Measurements from ENCODE around the gene HDGF. TPM values are rescaled to one million over a fixed set of nuclear protein-coding genes. Genes with fewer than 3 reads are reported as not detected.

Gene HDGF
- total RNA-seq, 2 donors from 2014 or later, result 208 to 308 TPM

- Mint-ChIP-seq H3K4me1 (ENCODE audit: low read depth in 2 of 2) (peaks cover 9 to 14% of the 10 kb centered on the region in 2 donors), H3K9me3 (no peaks in the 10 kb centered on the region), H3K36me3 (peaks cover 4% of the 10 kb centered on the region), H3K4me3 (no peak overlapping the region), H3K27me3 (no peaks in the 10 kb centered on the region), H3K27ac (no peak overlapping the region)
- DNase-seq (ENCODE audit: low spot score), result no peak
- no peak for ATAC-seq
These were observed 40.3 kb downstream of the HDGF start for GRCh38 chr1:156711011-156711817.

- Mint-ChIP-seq H3K9me3 (no peaks in the 10 kb centered on the region), H3K36me3 (no peaks in the 10 kb centered on the region), H3K27me3 (peaks cover 0 to 2% of the 10 kb centered on the region in 2 donors), H3K4me1 (ENCODE audit: low read depth in 2 of 2) (peaks cover 0 to 14% of the 10 kb centered on the region in 2 donors), H3K27ac (no peak overlapping the region), H3K4me3 (no peak overlapping the region)
- no peak for DNase-seq (ENCODE audit: low spot score)
- ATAC-seq, result no peak
These were observed 41.6 kb downstream of the HDGF start for GRCh38 chr1:156709757-156710489.

DNA sequence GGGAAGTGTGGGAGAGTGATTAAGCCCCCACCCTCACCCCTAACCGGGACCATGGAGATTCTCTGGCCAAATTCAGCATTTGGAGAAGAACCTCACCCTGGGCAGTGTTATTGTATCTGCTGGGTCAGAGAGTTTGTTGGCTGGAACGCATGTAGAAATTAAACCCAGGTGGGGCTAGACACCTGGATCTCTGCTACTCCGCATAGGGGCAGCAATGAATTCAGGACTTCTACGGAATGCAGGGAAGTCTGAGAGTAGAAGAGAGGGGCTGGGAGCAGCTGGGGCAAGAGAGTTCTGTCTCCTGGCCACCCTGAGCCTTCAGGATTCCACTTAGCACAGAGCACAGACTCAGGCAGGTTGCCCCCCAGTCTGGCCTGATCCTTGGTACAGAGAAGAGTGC, 42.4 kb downstream of the HDGF start:
- DNase-seq (ENCODE audit: low spot score) (no peak), ATAC-seq (no peak)
- peaks cover 7% of the 10 kb centered on the region in 2 donors for H3K27me3 Mint-ChIP-seq
- no peak overlapping the region for H3K4me3 Mint-ChIP-seq
- no peak overlapping the region for H3K27ac Mint-ChIP-seq
- no peaks in the 10 kb centered on the region for H3K9me3 Mint-ChIP-seq
- H3K4me1 Mint-ChIP-seq (ENCODE audit: low read depth in 2 of 2), result peaks cover 0 to 20% of the 10 kb centered on the region in 2 donors
- H3K36me3 Mint-ChIP-seq, result no peaks in the 10 kb centered on the region

- DNase-seq (ENCODE audit: low spot score), result no peak
- no peak overlapping the region for H3K27ac Mint-ChIP-seq
- no peaks in the 10 kb centered on the region for H3K36me3 Mint-ChIP-seq
- no peak overlapping the region for H3K4me3 Mint-ChIP-seq
- ATAC-seq, result no peak
- H3K27me3 Mint-ChIP-seq, result peaks cover 7 to 13% of the 10 kb centered on the region in 2 donors
- peaks cover 0 to 22% of the 10 kb centered on the region in 2 donors for H3K4me1 Mint-ChIP-seq (ENCODE audit: low read depth in 2 of 2)
- no peaks in the 10 kb centered on the region for H3K9me3 Mint-ChIP-seq
These were observed 43.2 kb downstream of the HDGF start for GRCh38 chr1:156708218-156708661.

GRCh38 chr1:156707417-156708217, 43.9 kb downstream of the HDGF start:
- DNase-seq (ENCODE audit: low spot score), result no peak
- Mint-ChIP-seq H3K27ac (no peak overlapping the region), H3K27me3 (peaks cover 10 to 19% of the 10 kb centered on the region in 2 donors), H3K9me3 (no peaks in the 10 kb centered on the region), H3K36me3 (no peaks in the 10 kb centered on the region), H3K4me1 (ENCODE audit: low read depth in 2 of 2) (peaks cover 0 to 22% of the 10 kb centered on the region in 2 donors), H3K4me3 (no peak overlapping the region)
- ATAC-seq, result no peak

DNA sequence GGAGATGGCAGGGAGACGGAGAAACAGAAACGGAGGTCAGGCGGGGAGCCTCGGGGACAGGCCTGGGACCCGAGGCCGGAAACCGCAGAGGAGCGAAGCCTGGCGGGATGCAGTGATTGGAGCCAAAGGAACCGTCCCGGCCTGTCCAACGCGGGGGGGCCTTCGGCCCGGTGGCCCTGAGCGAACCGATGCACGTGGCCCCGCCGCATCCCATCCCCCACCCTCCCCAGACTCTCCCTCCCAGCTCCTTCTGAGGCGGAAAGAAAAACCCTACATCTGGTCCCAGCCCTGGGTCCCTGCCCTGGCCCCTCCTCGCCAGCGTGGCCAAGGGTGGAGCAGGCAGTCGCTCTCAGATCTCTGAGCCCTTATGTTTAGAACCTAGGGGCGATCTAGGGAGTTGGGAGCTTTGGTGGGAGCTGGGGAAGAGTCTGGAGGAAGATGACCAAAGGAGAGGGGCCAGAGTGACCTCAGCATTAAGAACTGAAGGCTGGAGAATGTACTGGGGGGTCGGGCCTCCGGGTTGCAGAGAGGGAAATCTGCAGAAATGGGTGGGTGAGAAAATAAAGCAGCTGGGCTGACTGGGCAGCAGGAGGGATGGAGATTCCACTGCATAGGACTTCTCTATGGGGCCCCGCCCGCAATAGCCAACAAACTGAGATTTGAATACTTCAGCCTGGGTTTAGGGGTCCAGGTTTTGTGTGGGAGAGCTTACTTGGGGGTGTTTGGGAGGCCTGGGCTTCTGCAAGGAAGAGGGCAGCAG, 44.6 kb downstream of the HDGF start:
- H3K27ac Mint-ChIP-seq, result no peak overlapping the region
- H3K36me3 Mint-ChIP-seq, result no peaks in the 10 kb centered on the region
- H3K4me1 Mint-ChIP-seq (ENCODE audit: low read depth in 2 of 2), result peaks cover 0 to 22% of the 10 kb centered on the region in 2 donors
- ATAC-seq (peak in 1 of 2 donors; percentile 16), DNase-seq (ENCODE audit: low spot score) (no peak)
- peaks cover 10 to 20% of the 10 kb centered on the region in 2 donors for H3K27me3 Mint-ChIP-seq
- no peaks in the 10 kb centered on the region for H3K9me3 Mint-ChIP-seq
- peak overlapping the region; percentile 55 for H3K4me3 Mint-ChIP-seq

DNA sequence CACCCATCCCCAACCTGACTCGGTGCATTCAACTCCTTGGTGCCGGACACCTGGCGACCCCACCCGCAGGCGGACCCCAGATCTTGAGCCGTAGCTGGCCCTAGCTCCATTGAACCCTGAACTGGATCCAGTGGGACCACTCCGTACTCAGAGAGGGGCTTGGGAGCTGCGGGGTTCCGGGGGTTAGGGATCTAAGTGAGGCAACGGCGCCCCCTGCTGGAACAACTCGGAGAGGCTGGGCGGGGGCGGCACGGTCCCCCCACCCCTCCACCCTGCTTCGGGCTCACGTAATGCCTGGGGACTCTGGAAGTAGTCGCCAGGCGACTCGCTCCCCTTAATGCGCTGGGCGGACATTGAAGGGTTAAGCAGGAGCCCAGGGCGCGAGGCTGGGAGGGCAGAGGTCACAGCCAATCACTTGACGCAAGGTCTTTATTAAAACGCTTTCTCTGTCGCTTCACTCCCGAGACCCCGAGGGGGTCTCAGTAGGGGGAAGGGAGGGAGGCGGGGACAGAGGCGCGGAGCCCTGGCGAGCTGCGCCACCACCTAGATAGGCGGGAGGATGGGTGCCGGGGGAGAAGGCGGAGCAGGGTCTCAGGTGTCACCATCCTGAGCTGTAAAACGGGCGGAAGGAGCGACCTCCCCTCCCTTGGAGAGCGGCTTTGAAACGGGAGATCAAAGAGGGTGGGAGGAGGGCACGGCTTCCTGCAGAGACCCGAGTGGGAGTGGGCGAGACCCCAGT, 45.4 kb downstream of the HDGF start:
- H3K4me1 Mint-ChIP-seq (ENCODE audit: low read depth in 2 of 2), result peaks cover 0 to 22% of the 10 kb centered on the region in 2 donors
- peak overlapping the region in 1 of 2 donors; percentile 69 for H3K27ac Mint-ChIP-seq
- H3K27me3 Mint-ChIP-seq, result peaks cover 13 to 20% of the 10 kb centered on the region in 2 donors
- ATAC-seq, result peak; percentile 65 to 71
- H3K4me3 Mint-ChIP-seq, result peak overlapping the region; percentile 55
- DNase-seq (ENCODE audit: low spot score), result no peak
- no peaks in the 10 kb centered on the region for H3K36me3 Mint-ChIP-seq
- no peaks in the 10 kb centered on the region for H3K9me3 Mint-ChIP-seq

- Mint-ChIP-seq H3K9me3 (no peaks in the 10 kb centered on the region), H3K36me3 (no peaks in the 10 kb centered on the region), H3K27ac (peak within 1 kb of the TSS in 1 of 2 donors; percentile 69), H3K4me1 (ENCODE audit: low read depth in 2 of 2) (peaks cover 0 to 22% of the 10 kb centered on the region in 2 donors), H3K27me3 (peaks cover 13 to 20% of the 10 kb centered on the region in 2 donors), H3K4me3 (peak within 1 kb of the TSS; percentile 55)
- ATAC-seq (peak; percentile 4 to 33), DNase-seq (ENCODE audit: low spot score) (no peak)
These were observed 46.1 kb downstream of the HDGF start, which contains the start of gene CRABP2 for GRCh38 chr1:156705321-156705917. CRABP2 (minus strand) TSS chr1:156705583; CDS start chr1:156705446, 137 bp downstream.

DNA sequence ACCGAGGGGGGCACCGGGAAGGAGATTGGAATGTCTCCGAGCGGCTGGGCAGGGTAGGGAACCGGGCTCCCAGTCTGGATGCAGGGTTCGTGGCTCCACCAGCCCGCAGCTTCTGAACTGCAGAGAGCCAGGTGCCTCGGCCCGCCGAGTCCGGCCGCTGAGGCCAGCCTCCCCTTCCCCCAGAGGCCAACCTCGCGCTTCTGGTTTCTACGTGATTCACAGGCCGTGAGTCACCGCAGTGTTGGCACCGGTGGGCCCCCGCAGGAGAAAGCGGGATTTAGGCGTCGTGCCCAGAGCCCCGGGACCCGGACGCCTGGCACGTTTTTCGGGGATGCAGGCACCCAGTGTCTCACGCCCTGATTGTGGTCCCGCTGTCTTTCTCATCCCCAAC, 46.5 kb downstream of the HDGF start:
- no peaks in the 10 kb centered on the region for H3K36me3 Mint-ChIP-seq
- DNase-seq (ENCODE audit: low spot score) (no peak), ATAC-seq (peak; percentile 52 to 68)
- H3K27ac Mint-ChIP-seq, result peak overlapping the region in 1 of 2 donors; percentile 37
- no peaks in the 10 kb centered on the region for H3K9me3 Mint-ChIP-seq
- peaks cover 13 to 20% of the 10 kb centered on the region in 2 donors for H3K27me3 Mint-ChIP-seq
- H3K4me3 Mint-ChIP-seq, result peak overlapping the region; percentile 20
- H3K4me1 Mint-ChIP-seq (ENCODE audit: low read depth in 2 of 2), result peaks cover 0 to 22% of the 10 kb centered on the region in 2 donors

DNA sequence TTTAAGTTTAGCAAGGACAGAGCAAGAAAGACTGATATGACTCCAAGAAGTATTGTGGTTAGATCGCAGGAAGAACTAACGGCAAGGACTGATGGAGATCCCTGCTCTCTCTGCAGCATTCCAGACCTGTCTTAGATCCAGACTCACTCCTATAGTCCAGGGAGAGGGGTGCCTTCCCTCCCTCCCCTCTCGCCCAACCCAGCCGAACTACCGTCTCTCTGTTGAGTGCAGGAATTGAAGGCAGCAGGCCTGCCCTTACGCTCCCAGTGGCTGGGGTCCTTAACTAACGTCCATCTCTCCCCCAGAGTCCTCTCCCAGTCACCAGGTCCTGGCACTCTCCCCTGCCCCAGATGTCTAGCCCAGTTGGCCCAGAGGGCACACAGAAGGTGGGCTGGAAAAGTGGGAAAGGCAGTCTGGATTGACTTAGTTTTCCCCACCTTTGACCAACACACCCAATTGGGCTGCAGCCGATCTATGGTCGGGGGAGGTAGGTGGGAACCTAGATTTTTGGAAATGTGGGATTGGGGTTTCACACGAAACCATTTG, 47.2 kb downstream of the HDGF start:
- ATAC-seq (no peak), DNase-seq (ENCODE audit: low spot score) (no peak)
- Mint-ChIP-seq H3K27ac (peak overlapping the region in 1 of 2 donors; percentile 32), H3K36me3 (no peaks in the 10 kb centered on the region), H3K4me3 (peak overlapping the region; percentile 17), H3K27me3 (peaks cover 13 to 20% of the 10 kb centered on the region in 2 donors), H3K9me3 (no peaks in the 10 kb centered on the region), H3K4me1 (ENCODE audit: low read depth in 2 of 2) (peaks cover 0 to 22% of the 10 kb centered on the region in 2 donors)

GRCh38 chr1:156703741-156704140, 47.7 kb downstream of the HDGF start:
- Mint-ChIP-seq H3K27me3 (peaks cover 16 to 22% of the 10 kb centered on the region in 2 donors), H3K4me3 (peak overlapping the region; percentile 17), H3K4me1 (ENCODE audit: low read depth in 2 of 2) (peaks cover 0 to 22% of the 10 kb centered on the region in 2 donors), H3K27ac (no peak overlapping the region), H3K9me3 (no peaks in the 10 kb centered on the region), H3K36me3 (no peaks in the 10 kb centered on the region)
- DNase-seq (ENCODE audit: low spot score) (no peak), ATAC-seq (no peak)

DNA sequence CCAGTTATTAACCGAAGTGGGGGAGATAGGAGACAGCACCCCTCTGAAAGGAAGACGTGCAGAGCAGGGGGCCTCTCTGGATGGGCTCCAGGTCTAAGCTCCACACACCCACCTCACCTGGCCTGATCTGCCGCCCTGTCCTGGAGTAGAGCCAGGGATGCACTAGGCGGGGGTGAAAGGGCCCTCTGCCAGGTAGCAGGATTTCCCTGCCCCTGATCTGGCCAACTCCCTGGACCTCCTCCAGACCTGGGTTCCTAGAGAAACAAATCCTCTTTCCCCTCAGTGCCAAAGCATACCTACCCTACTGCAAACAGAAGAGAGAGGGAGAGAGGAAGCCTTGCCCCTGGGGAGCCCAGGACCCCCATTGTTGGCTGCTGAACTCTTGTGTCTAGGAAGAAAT, 48.1 kb downstream of the HDGF start:
- Mint-ChIP-seq H3K36me3 (no peaks in the 10 kb centered on the region), H3K4me1 (ENCODE audit: low read depth in 2 of 2) (peaks cover 0 to 22% of the 10 kb centered on the region in 2 donors), H3K9me3 (no peaks in the 10 kb centered on the region), H3K4me3 (no peak overlapping the region), H3K27ac (no peak overlapping the region), H3K27me3 (peaks cover 17 to 26% of the 10 kb centered on the region in 2 donors)
- DNase-seq (ENCODE audit: low spot score) (no peak), ATAC-seq (no peak)

Measured in natural killer cell treated with Interleukin-12 subunit alpha and Interleukin-12 subunit beta and Interleukin-15 and Interleukin-18, amount 100 ng/mL, for 72 hours (primary cell).